ENCODE results near the gene GRAMD1B. TPM values are rescaled to one million over a fixed set of nuclear protein-coding genes. Genes with fewer than 3 reads are reported as not detected.

GRAMD1B gene
- polyA plus RNA-seq, 2 of the 4 experiments (the other 2 are of a cell fraction): 55.5 to 108 TPM

GRCh38 chr11:123588117-123588863 lies 158.2 kb downstream of the GRAMD1B start (continued):
- no peak for TF ChIP-seq HOXB5 (CRISPR knock-in tag; IDR thresholded peaks at IDR 0.05)

GRCh38 chr11:123588864-123589262 lies 158.8 kb downstream of the GRAMD1B start:
- CTCF ChIA-PET: interaction anchor here (1.9 kb wide), 1 partner anchor 12 kb away, joined by 7 read pairs; no protein-coding TSS in a partner anchor

GRCh38 chr11:123590296-123590912 lies 160.3 kb downstream of the GRAMD1B start:
- DNase-seq (ENCODE audit: low read depth in 1 of 2, low spot score in 1 of 2) (peak; percentile 91 to 92), ATAC-seq (peak; percentile 80 to 83), FAIRE-seq (peak; percentile 86)
- CTCF ChIA-PET: interaction anchor here (1.0 to 2.3 kb wide), 6 partner anchors 10 to 117 kb away, joined by 3 to 17 read pairs (median 6); no protein-coding TSS in a partner anchor
- peak overlapping the region; percentile 53 for H3K4me3 ChIP-seq
- TF ChIP-seq HOXB13 (CRISPR knock-in tag; IDR thresholded peaks at IDR 0.05; ENCODE audit: low read depth) (no peak), MAX (IDR thresholded peaks at IDR 0.05) (peak; percentile 49), TP53 (CRISPR knock-in tag; IDR thresholded peaks at IDR 0.05) (no peak), BHLHE40 (IDR thresholded peaks at IDR 0.05; ENCODE audit: low read depth, low read length) (peak; percentile 68), EP300 (IDR thresholded peaks at IDR 0.05) (peak in 1 of 2 experiments; percentile 33; a peak in 1 of 5 replicates), E2F6 (IDR thresholded peaks at IDR 0.05; ENCODE audit: borderline replicate concordance, low read depth) (peak; percentile 48; the same call in 1 of the 2 replicates), JUNB (IDR thresholded peaks at IDR 0.05) (peak; percentile 69), CEBPB (IDR thresholded peaks at IDR 0.05) (no peak), FOSL2 (IDR thresholded peaks at IDR 0.05) (peak; percentile 63), FOSL2 (CRISPR knock-in tag; IDR thresholded peaks at IDR 0.05) (peak; percentile 96), GATA3 (IDR thresholded peaks at IDR 0.05; ENCODE audit: borderline replicate concordance) (peak; percentile 57), JUN (IDR thresholded peaks at IDR 0.05) (peak in 1 of 2 experiments; percentile 62; a peak in 2 of 5 replicates), ELK1 (IDR thresholded peaks at IDR 0.05; ENCODE audit: low read depth, low read length) (no peak), HOXB5 (CRISPR knock-in tag; IDR thresholded peaks at IDR 0.05) (no peak)
- WGBS (ENCODE audit: missing lambda C conversion rate): 7% methylated on average over 8 of the region's 11 CpGs
- H3K9me3 ChIP-seq: no peaks in the 10 kb centered on the region
- peak overlapping the region; percentile 93 for H3K4me2 ChIP-seq
- H3K27ac ChIP-seq: peak overlapping the region; percentile 97
- POLR2A ChIA-PET: no interaction called here
- H3K4me1 ChIP-seq: peaks cover 82% of the 10 kb centered on the region

More at GRCh38 chr11:123588864-123589262, 158.8 kb downstream of the GRAMD1B start:
- H3K27ac ChIP-seq: peak overlapping the region; percentile 97
- no peaks in the 10 kb centered on the region for H3K9me3 ChIP-seq
- TF ChIP-seq SMC3 (IDR thresholded peaks at IDR 0.05) (no peak), FOSB (CRISPR knock-in tag; IDR thresholded peaks at IDR 0.05) (0 out of 2 replicates have a peak, but pooled peaks have one; percentile 17), USF2 (IDR thresholded peaks at IDR 0.05) (peak; percentile 72), MAFK (IDR thresholded peaks at IDR 0.05; ENCODE audit: partially characterized antibody) (peak; percentile 71)
- WGBS (ENCODE audit: missing lambda C conversion rate): 81% methylated on average over 5 of the region's 5 CpGs
- FAIRE-seq: no peak
- peak overlapping the region; percentile 93 for H3K4me2 ChIP-seq
- peak overlapping the region; percentile 14; the same call in 1 of the 3 replicates for H3K4me3 ChIP-seq
- peak in 1 of 2 experiments; percentile 41 for DNase-seq (ENCODE audit: low read depth in 1 of 2, low spot score in 1 of 2)
- ATAC-seq: no peak
- H3K4me1 ChIP-seq: peaks cover 84% of the 10 kb centered on the region
- POLR2A ChIA-PET: no interaction called here
